NB4 (cell line): ENCODE data around the gene MTX1.
"Not testable (repeated sequence)": the region's sequence is repeated elsewhere in the genome, so short reads cannot be mapped to it uniquely, and the experiment has no call there.

Source experiments
- CTCF ChIP-seq: IDR thresholded peaks from one replicate; pipeline ENCODE4 v1.5.1; 2012; ENCODE audit warnings: low read depth, low read length
- POLR2A ChIP-seq: IDR thresholded peaks from 2 replicates; pipeline ENCODE4 v1.6.1; 2011; ENCODE audit warnings: mild to moderate bottlenecking; ENCODE audit not compliant: insufficient read length; ENCODE audit errors: extremely low read depth

GRCh38 chr1:155235375-155235774 lies 26.9 kb downstream of the MTX1 start:
- TF ChIP-seq CTCF, POLR2A: not testable (repeated sequence)
